A673 (cell line): ENCODE data around the gene USH1C.

Experiments used
- CTCF ChIP-seq: fragments of 300-800, 200-600 bp; sonication (generic); conservative IDR thresholded peaks from 2 replicates; pipeline ENCODE4 v1.5.1; 2017; ENCODE audit warnings: low read depth, mild to moderate bottlenecking, antibody characterized with exemption, low read length, moderate library complexity, mixed read lengths
- EZH2 ChIP-seq: fragments of 200-600 bp; sonication (generic); IDR thresholded peaks from 2 replicates; pipeline ENCODE4 v1.6.1; 2017; ENCODE audit warnings: borderline replicate concordance, low read depth, mild to moderate bottlenecking, mixed read lengths, antibody characterized with exemption, low read length; ENCODE audit not compliant: poor library complexity, severe bottlenecking

DNA sequence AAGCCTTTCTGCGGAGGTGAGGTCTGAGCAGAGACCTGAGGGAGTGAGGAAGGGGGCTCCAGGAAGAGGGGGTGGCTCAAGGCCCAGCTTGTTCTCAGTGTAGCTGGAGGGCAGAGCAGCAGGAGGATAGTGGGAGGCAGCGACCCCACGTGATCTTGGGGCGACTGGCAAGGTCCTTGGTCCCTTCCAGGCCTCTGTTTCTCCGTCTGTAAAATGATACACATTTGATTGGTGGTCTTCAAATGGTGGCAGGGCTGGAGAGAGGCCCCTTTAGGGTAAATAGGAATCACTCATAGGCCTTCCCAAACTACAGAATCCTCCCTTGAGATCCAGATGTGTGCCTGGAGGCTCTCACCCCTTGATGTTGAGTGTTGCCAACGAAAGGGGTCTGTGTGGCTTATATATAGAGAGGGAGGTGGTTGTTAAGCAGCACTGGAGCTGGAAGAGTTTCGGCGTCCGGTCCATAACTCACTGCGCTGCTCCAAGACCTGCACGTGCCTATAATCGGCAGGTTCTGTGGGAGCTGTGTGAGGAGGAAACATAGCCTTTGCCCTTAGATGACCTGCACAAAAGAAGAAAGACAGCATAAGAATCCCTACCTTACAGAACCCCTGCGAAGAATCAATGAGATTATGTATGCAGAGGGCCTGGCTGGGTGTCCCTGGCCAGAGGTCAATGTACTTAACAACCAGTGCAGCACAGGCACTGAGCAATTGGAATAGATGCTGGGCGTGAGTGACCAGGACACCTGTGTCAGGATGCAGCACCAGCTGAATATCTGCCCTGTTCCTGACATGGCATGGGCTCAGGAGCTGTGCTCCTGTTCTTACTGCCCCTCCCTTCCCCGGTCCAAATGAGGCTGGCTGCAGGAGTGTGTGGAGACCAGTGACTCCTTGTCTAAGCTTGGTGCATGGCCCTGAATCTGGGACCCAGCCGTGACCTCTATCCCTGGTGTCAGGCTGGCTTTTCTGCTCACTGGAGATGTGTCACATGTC, 31.5 kb upstream of the USH1C start:
- no peak for TF ChIP-seq CTCF
- no peak for TF ChIP-seq EZH2
